Stimulated activated naive CD4-positive, alpha-beta T cell (primary cell): ENCODE data around the gene EHF.
"Not testable (repeated sequence)": the region's sequence is repeated elsewhere in the genome, so short reads cannot be mapped to it uniquely, and the experiment has no call there.

Source experiments
- DNase-seq, 6 experiments: peaks; one replicate each; lab custom pipeline; 2025; lab: John Stamatoyannopoulos, UW

Gene EHF

DNA sequence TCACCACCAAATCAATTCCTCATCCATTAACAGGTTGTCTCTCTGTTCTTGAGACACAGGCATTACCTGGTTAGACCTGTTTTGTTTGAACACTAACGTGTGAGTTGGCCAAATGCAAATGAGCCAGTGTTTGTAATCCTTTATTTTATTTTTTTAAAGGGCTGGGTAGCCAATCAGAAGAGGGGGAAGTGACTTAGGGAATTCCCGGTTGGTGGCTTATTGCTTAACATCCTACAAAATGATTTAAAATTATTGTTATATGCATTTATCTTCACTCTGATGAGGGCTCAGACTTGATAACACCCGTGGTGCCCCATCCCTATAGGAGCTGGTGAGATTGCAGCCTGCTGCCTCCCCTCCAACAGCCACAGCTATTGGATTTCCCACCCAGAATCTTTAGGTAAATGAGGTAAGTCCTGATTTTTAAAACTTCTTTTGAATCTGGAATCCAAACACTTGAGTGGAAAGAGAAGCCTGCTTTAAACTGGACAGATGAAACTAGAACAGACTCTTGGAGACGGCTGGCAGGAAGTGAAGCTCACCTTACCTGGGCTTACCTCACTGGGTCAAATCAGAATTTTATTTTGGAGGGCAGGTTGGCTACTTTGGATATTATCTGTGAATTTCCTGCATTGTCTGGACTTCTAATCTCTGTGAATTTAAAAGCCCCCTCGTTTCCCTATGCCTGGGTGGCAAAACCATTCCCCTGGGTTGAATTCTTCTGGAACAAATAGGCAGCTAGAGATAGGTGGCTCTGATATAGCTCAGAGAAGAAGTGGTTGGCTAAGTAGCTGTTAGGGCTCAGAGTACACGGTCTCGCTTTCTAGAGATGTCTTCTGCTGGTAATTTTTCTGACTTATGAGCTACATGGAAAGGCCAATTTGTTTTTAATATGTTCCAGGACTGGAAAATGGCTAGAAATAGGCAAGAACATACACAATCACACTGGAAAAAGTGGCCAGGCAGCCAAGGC, at the start of gene EHF:
TSS of gene EHF (plus strand) at position 274 of the 973 bp plus-strand sequence. CDS start 21,538 bp downstream, outside the sequence.
- no peak for DNase-seq

DNA sequence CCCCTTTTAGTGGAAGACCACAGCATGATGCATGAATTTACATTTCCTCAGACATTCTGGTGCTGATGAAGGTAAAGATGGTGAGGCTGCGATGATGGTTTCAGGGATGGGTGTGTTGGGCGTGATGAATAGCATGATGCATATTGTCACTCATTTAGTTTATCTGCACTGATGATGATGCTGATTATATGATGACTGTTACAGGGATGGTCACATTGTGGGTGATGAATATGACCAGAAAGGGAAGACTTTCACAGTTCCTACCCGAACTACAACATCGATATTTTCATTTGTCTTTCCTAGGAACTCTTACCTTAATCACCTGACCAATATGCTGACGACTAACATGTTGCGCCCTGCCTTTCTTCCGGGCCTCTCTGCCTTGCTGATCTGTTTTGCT, 47.4 kb upstream of the EHF start:
- DNase-seq: no peak

DNA sequence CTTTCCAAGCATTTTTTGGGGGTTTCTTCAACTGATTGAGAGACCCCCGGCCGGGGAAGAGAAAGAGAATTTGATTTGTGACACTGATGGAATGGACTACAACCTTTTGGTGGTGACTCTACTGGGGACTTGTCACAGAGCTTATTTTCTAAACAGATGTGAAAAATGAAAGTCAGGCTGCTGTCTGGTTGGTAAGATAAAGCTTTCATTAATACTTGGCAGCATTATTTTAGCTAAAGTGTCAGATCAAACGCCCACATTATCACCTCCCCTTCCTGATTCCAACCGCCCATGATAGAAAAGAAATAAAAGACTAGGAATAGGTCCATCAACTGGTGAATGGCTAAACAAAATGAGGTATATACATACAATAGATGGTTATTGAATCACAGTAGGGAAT, 45.6 kb upstream of the EHF start:
- no peak for DNase-seq

DNA sequence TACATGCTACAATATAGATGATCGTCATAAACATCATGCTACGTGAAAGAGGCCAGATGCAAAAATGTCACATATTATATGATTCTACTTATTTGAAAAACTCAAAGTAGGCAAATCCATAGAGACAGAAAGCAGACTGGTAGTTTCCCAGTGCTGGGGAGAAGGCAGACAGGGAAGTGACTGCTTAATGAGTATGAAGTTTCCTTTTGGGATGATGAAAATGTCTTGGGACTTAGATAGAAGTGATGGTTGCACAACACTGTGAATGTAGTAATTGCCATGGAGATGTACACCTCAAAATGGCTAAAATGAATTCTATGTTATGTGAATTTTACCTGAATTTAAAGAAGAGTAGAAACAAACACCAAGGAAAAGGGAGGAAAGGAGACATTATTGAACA, 45.2 kb upstream of the EHF start:
- no peak for DNase-seq

DNA sequence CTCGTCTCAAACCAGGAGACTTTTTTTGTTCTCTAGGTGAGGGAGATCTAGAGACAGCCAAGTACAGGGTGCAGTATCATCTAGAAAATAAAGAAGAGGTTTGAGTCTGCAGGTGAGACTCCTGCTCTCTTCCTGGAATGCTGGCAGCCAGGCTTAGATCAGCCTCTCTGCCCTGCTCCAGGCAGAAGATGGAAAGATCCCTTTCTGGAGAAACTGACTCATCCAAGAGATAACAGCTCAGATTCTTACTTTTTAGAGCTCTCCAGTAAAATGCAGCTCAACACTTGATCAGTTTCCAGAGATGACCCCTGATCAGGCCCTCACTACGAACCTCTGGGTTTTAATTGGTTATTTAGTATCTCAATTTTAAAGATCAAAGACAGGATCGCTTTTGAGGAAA, 44.6 kb upstream of the EHF start:
- no peak for DNase-seq

DNA sequence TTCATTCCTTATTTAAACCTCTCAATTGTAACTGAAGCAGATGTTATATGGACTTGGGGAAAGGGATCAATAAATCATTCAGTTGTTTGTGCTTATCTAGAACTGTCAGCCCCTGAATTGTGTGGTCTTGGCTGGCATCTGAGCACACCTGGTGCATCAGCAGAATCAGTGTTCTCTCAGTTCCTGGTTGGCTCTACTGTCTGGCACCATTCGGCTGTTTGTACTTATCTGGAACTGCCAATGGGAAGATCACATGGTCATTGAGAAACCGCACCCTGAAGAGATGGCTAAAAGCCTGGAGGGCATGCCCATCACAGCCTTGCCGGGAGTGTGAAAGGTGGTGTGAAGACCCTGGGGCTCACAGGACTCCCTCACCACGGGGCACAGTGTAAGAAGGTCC, 37.1 kb upstream of the EHF start:
- no peak for DNase-seq

DNA sequence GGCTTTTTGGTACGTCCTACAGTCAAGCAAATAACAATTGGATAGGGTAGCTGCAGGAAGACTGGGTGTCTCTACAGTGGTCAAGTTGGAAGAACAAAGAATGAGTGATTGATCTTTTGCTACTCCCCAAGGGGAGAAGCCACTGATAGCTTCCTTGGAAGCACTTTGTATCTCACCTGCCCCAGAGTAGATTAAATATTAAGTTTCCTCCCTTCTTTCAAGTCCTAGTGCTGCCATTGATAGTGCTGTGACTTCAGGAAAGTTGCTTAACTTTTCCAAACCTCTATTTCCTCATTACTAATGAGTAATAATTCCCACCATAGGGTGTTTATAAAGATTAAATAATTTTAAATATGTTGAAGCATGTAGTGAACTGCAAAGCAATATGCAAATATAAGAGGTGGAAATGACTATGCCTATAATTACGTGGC, 35.6 kb upstream of the EHF start:
- DNase-seq: no peak

DNA sequence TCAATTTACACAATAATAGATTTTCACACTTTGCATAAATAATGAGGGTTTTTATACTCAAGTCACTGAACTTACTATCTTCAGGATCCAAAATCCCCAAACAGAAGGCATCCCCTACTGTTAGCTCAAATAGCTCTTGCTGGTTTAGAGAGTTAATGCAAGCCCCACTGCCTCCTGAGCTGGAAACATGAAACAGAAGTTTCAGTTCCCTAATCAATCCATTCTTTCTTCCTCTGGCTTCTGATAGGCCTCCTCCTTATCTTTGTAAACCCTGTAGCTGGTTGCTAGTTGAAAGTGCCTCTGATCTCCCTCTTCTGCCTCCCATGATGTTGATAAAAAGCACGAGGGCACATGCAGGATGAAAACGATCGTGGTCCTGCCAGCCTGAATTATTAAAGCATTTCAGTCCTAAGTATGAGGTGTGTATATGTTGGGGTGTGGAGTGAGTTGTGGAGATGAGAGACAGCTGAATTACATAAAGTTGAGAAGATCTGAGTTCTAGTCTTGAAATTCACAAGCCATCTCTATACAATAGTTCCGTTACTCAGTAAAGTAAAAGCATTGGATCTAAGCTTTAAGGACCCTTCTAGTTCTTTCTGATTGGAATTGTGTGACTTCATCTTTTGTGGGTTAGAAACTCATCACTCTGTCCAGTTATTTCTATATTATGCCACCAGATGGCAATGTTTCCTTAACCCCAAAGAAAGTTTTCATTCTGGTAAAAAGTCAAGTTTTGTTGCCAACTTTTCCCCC, 35.0 kb upstream of the EHF start:
- peak in 2 of 6 experiments; percentile 35 to 36 for DNase-seq

DNA sequence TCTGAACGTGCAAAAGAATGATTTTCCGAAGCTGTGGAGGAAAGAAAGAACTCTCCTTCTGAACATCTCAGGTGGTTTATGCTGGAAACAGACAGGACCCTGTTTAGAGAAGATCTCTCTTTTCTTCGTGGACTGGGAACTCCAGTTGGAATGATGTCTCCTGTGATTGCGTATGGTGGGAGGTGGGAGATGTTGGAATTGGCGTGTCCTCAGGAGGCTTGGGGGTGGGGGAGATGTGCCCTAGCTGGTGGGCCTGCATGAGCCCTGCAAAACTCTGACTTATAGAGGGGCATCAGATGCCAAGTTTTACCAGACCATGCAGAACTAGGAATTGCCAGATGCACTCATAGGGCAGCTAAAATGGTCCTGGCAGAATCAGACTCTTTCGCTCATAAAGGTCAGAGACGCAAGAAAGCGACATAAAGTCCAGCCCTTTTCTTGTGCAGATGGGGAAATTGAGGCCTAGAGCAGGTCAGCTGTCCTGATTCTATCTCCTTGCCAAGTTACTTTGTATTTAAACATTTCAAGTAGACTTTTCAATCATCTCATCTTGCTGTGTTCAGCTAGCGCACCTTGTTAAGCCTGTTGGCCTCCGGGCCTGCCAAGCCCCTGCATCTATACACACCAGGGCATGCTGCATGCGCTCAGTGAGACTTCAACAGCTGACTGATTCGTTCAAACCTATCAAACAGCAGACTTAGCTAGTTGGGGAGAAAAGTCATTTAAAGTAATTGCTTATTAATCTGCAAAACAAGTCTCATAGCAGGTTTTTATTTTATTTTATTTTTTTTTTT, 34.2 kb upstream of the EHF start:
- DNase-seq: no peak

DNA sequence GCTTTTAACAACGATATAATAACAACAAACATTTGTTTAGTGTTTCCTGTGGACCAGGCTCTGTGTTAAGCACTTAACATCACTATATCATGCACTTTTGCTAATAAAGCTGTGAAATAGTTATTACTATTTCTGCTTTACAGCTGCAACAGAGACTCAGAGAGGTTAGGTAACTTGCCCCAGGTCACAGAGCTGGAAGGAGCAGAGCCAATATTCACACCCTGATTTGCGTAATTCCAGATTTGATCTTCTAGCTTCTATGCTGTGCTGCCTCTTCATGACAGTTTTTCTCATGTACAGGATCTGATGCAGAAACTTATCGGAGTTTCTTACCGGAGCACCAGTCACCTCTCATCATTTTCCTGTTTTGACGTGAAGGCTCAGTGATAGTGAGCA, 33.6 kb upstream of the EHF start:
- DNase-seq: no peak

DNA sequence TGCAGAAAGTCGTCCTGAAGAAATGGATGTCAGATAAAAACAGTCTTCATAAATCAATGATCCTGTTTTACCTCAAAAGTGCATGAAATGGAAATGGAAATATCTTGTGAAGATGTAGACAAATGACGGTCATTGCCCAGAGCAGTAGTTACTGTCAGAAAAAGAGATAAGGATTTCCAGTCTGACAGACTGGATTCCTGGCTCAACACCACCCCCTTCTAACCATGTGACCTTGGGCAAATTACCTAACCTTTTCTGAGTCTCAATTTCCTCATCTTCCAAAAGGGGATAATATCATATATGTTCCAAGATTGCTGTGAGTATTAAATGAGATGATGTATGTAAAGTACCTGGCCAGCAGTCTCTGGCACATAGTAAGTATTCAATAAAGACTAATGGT, 32.9 kb upstream of the EHF start:
- no peak for DNase-seq

DNA sequence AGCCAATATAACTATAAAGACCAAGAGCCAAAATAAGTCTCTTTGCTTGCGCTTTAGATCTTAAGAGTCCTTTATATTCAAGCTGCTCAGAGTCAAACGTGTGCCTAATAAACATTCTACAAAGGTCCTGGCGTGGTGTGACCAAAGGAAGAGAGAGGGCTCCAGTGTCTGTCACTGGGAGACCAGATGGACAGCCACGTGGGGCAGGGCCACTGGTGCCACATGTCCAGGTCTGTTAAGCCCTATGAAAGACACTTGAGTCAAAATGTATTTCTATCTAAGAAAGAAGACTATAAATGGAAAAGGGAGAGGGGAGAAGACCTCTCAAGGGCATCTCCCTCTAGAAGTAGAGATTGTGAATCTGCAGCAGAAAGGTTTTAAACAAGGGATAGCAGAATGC, 32.2 kb upstream of the EHF start:
- no peak for DNase-seq

DNA sequence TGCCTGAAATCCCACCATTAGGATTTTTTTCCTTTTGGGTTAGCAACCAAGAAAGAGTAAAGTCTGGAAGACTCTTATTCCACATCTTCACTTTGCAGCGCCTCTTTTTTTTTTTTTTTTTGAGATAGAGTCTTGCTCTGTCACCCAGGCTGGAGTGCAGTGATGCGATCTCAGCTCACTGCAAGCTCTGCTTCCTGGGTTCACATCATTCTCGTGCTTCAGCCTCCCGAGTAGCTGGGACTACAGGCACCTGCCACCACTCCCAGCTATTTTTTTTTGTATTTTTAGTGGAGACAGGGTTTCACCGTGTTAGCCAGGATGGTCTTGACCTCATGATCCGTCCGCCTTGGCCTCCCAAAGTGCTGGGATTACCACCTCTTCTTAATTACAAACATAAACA, 31.7 kb upstream of the EHF start:
- DNase-seq: not testable (repeated sequence)

DNA sequence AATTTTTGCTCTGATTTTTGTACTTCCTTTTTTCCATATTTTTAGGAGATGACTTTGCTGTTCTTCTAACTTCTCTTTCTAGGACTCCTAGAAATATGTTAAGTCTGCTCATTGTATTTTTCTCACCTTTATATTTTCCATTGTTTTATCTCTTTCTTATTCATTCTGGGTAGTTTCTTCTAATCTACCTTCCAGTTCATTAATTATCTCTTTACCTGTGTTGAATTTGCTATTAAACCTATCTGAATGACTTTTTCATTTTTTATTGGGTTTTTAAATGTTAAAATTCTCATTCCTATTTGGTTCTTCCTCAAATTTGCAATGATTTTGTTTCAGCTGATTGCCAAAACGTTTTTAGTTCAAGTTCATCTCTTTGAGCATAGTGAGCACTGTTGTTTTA, 27.8 kb upstream of the EHF start:
- DNase-seq: no peak

DNA sequence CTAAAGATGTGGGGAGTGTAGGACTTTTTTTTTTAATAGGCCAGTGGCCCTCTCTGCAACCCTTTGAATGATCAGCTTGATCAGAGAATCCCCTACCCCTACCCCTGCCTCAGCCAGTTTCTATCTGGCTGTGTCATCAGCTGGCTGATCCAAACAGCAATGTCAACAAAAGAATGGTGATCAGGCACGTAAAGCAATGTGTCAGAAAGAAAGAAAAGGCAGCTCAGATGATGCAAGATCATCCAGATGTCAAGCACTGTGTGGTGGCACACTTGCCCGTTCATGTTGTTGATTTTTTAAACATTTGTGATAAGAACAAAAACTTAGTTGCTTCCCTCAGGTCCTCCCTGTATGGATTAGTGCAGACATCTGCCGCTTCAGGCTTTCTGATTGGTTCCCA, 26.3 kb upstream of the EHF start:
- DNase-seq: no peak

DNA sequence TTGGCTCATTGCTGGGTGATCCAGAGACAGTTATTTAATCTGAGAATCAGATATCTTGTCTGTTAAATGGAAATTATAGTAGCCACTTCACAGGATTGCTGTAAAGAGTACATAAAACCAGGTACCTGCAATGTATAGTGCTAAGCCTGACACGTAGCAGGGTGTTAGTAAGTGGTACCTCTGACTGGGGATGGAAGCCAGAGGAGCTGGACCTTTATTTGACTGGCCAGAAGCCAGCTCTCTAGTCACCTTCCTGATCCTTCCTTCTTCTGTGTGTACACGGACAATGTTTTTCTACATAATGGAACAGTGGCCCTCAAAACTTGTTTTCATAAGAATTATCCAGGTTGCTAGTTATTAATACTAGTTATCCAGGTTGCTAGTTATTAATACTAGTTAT, 25.5 kb upstream of the EHF start:
- no peak for DNase-seq

DNA sequence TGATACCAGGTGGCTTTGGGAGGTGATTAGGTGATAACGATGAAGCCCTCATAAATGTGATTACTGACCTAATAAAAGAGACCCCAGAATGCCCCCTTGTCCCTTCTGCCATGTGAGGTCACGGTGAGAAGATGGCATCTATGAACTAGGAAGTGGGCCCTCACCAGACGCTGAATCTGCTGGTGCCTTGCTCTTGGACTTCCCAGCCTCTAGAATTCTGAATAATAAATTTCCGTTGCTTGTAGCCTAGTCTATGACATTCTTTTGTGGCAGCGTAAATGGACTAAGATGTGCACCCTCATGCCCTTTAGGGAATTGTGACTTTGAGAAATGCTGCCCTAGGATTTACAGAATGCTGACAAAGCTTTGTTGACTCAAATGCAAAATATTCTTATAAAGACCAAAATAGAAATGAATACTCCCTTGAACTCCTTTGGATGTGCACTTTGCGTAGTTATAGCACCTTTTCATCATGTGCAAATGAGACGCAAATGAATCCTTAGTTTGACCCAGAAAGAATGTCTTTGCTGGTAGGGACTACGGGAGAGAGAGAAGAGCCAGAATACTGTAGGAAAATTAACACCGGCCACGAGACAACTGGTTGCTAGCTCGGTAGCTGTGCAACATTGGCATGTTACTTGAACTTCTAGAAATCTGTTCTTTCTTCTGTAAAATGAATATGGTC, 24.8 kb upstream of the EHF start:
- DNase-seq: no peak

DNA sequence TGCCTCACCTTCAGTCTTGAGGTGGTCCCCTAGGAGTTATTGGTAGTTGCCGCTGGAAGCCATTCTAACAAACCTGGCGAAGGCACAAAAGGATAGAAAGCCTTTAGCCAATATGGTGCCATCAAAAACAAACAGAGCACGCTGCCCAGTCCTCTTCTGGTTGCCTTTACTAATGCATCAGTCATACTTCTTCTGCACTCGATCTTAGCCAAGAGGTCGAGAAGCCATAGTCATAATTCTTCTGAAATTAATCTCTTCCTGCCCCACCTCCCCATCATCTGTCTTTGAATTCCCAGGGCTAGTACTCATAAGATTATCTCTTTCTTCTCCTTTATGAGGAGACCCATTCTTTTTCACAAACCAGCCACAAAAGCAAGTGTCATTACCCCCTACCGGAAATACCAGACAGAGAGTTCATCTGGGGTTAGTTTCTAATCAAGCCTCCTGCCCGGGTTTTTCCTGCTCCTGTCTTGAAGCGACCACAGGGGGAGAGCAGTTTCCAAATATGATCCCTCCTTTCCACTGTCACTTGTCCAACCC, 21.4 kb upstream of the EHF start:
- DNase-seq: no peak

DNA sequence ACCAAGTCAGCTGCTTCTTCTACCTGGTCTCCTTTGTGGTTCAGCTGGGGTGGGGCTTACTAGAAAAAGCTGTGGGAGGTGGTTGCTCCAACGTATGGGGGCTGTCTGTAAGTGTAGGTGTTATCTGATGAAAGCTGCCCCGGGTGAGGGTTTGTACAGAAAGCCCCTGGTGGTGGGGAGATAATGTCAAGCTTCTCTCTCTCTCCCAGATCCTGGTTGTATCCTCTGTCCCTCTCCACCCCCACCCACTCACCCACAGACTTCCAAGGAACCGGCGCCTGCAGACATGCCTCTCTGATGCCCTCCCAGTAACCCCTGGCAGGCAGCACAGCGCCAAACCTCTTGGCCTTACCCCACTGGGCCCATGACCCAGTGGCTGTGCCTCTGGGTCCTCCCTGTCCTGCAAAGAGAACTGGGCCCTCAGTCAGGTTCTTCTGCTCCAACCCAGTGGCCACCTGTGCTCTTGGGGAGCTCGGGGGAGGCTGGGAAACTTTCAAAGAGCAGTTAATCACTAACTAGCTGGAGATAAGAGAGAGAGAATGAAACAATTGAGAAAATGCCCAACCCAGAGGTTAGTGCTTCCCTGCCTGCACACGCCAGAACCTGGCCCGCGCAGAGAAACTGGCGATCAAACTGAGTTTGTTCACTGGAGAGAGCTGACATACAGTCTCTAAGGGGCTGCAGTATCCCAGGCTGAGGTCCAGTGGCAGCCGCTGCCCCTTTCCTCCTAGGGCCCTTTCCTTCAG, 20.4 kb upstream of the EHF start:
- DNase-seq: no peak

DNA sequence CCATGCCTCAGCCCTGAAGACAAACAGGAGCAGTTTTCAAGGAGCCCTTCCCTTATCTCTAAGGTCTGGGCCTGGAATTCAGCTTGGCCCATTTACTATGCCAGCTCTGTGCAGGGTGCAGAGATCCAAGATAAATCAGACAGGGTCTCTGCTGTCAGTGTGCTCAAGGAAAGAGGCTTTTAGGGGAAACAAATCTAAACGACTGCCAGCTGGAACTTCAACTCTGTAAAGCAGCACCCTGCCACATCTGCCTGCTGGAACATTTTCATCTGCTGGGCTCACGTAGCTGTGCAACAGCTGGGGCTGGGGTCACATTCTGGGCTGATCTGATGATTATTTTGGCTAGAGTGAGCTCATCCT, 19.8 kb upstream of the EHF start:
- no peak for DNase-seq

DNA sequence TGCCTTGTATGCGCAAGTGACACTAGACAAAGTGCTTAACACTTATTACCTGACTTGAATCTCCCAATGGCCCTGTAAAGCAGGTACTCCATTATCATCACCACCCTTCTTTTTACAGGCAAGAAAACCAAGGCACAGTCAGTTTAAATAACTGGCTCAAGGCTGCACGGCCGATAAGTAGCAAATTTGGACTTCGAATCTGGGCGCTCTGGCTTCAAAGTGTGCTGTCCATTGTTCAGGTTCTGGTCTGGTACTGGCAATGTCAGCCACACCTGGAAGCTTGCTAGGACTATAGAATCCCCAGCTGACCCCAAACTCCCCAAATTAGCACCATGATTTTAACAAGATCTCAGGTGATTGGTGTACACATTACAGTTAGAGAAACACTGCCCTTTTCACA, 19.3 kb upstream of the EHF start:
- DNase-seq: no peak
